HFFc6 (cell line): ENCODE measurements around the gene COL4A2. TPM values are rescaled to one million over a fixed set of nuclear protein-coding genes. Genes with fewer than 3 reads are reported as not detected.

Experiments
- DNase-seq: peaks from one replicate; pipeline ENCODE4 v3.0.0-alpha.2; 2018
- H3K27ac Mint-ChIP-seq: 2 replicates; pipeline ENCODE4 v1.8.0; 2020; ENCODE audit warnings: mild to moderate bottlenecking, mixed read lengths
- H3K27me3 Mint-ChIP-seq: 2 replicates; pipeline ENCODE4 v1.8.0; 2021; ENCODE audit warnings: mild to moderate bottlenecking, moderate library complexity, mixed read lengths; ENCODE audit not compliant: insufficient read depth
- H3K36me3 Mint-ChIP-seq: 2 replicates; pipeline ENCODE4 v1.8.0; 2021; ENCODE audit warnings: low read depth, mixed read lengths
- H3K4me1 Mint-ChIP-seq: 2 replicates; pipeline ENCODE4 v1.8.0; 2020; ENCODE audit warnings: low read depth, mixed read lengths
- H3K4me3 Mint-ChIP-seq: 2 replicates; pipeline ENCODE4 v1.8.0; 2020; ENCODE audit warnings: mild to moderate bottlenecking, moderate library complexity, mixed read lengths
- H3K9me3 Mint-ChIP-seq: 2 replicates; pipeline ENCODE4 v1.8.0; 2020; ENCODE audit warnings: mild to moderate bottlenecking, mixed read lengths
- CTCF ChIP-seq: fragments of 200-600 bp; sonication (generic); IDR thresholded peaks from 2 replicates; pipeline ENCODE4 v1.5.0; 2021; ENCODE audit warnings: antibody characterized with exemption, mild to moderate bottlenecking
- total RNA-seq, 6 experiments: library from RNA; stranded (reverse); fragmentation: NEBNext Ultra II Directional; extraction: Animal tissue kit (Norgen Biotek cat#: 25700); gene quantifications; 2 replicates in 1 of 6; 3 replicates in 5 of 6; pipeline ENCODE4 v1.2.3, GENCODE V29; 2021

The COL4A2 gene
- total RNA-seq, 6 experiments from 2014 or later, result 202 to 327 (median 217) TPM

- H3K27ac Mint-ChIP-seq, result peak overlapping the region; percentile 36; the same call in 1 of the 2 replicates
- H3K4me3 Mint-ChIP-seq, result no peak overlapping the region
- no peaks in the 10 kb centered on the region for H3K9me3 Mint-ChIP-seq
- TF ChIP-seq CTCF, result no peak
- peaks cover 3% of the 10 kb centered on the region; the same call in 1 of the 2 replicates for H3K27me3 Mint-ChIP-seq
- DNase-seq, result no peak
- H3K36me3 Mint-ChIP-seq, result peaks cover 33% of the 10 kb centered on the region
- H3K4me1 Mint-ChIP-seq, result peaks cover 73% of the 10 kb centered on the region
Measured at GRCh38 chr13:110445183-110445582, 138.1 kb downstream of the COL4A2 start.

- TF ChIP-seq CTCF, result no peak
- no peaks in the 10 kb centered on the region for H3K9me3 Mint-ChIP-seq
- peaks cover 73% of the 10 kb centered on the region for H3K4me1 Mint-ChIP-seq
- H3K36me3 Mint-ChIP-seq, result peaks cover 30% of the 10 kb centered on the region
- peaks cover 3% of the 10 kb centered on the region; the same call in 1 of the 2 replicates for H3K27me3 Mint-ChIP-seq
- no peak overlapping the region for H3K4me3 Mint-ChIP-seq
- no peak overlapping the region for H3K27ac Mint-ChIP-seq
- DNase-seq, result no peak
Measured at GRCh38 chr13:110445722-110446574, 138.9 kb downstream of the COL4A2 start.

GRCh38 chr13:110446575-110446890 is 139.4 kb downstream of the COL4A2 start:
- peaks cover 28% of the 10 kb centered on the region for H3K36me3 Mint-ChIP-seq
- no peak overlapping the region; the same call in 1 of the 2 replicates for H3K27ac Mint-ChIP-seq
- H3K27me3 Mint-ChIP-seq, result peaks cover 3% of the 10 kb centered on the region; the same call in 1 of the 2 replicates
- peaks cover 73% of the 10 kb centered on the region for H3K4me1 Mint-ChIP-seq
- no peaks in the 10 kb centered on the region for H3K9me3 Mint-ChIP-seq
- no peak for DNase-seq
- no peak overlapping the region; the same call in 1 of the 2 replicates for H3K4me3 Mint-ChIP-seq
- no peak for TF ChIP-seq CTCF

GRCh38 chr13:110447058-110447511 is 140.0 kb downstream of the COL4A2 start:
- Mint-ChIP-seq H3K27me3 (peaks cover 3% of the 10 kb centered on the region; the same call in 1 of the 2 replicates), H3K9me3 (no peaks in the 10 kb centered on the region), H3K4me3 (peak overlapping the region; percentile 54; the same call in 1 of the 2 replicates), H3K27ac (peak overlapping the region; percentile 73), H3K4me1 (peaks cover 72% of the 10 kb centered on the region), H3K36me3 (peaks cover 28% of the 10 kb centered on the region)
- TF ChIP-seq CTCF, result no peak
- peak; percentile 29 for DNase-seq

GRCh38 chr13:110447801-110448200 is 140.7 kb downstream of the COL4A2 start:
- H3K36me3 Mint-ChIP-seq, result peaks cover 28% of the 10 kb centered on the region
- peak overlapping the region; percentile 54 for H3K4me3 Mint-ChIP-seq
- H3K4me1 Mint-ChIP-seq, result peaks cover 65% of the 10 kb centered on the region
- peaks cover 3% of the 10 kb centered on the region; the same call in 1 of the 2 replicates for H3K27me3 Mint-ChIP-seq
- no peak for DNase-seq
- peak overlapping the region; percentile 73 for H3K27ac Mint-ChIP-seq
- H3K9me3 Mint-ChIP-seq, result no peaks in the 10 kb centered on the region
- no peak for TF ChIP-seq CTCF
